Tongue (tissue), 1 donor: Measurements from ENCODE around the gene PGM3. TPM values are rescaled to one million over a fixed set of nuclear protein-coding genes. Genes with fewer than 3 reads are reported as not detected.

Experiments used
- total RNA-seq: library from RNA; depleted of rRNA; stranded (reverse); fragments of >200 nt; gene quantifications from one replicate; pipeline ENCODE4 v1.2.3, GENCODE V29; 2014

Gene PGM3
- total RNA-seq, 1 donor from 2014 or later = 40.6 TPM

Other genes with a start within 250 kb of the PGM3 start
- gene UBE3D, start 127.4 kb downstream of the PGM3 start, total RNA-seq = 12.6 TPM
- gene DOP1A, start 125.6 kb downstream of the PGM3 start, total RNA-seq = 55.4 TPM
- 2.4 TPM for gene RWDD2A, start 92 bp upstream of the PGM3 start, total RNA-seq
- 4.0 TPM for gene ME1, start 237.8 kb upstream of the PGM3 start, total RNA-seq